Ascending aorta (tissue), 2 donors: ENCODE measurements around the gene DGKI. TPM values are rescaled to one million over a fixed set of nuclear protein-coding genes. Genes with fewer than 3 reads are reported as not detected.

Source experiments
- DNase-seq, 2 donors: peaks; one replicate each; pipeline ENCODE4 v3.0.0-alpha.2; 2019; ENCODE audit warnings: low spot score in 2 of 2
- H3K27ac ChIP-seq, 2 donors: fragments of 200-600 bp; sonication (generic); one replicate each; pipeline ENCODE4 v1.5.1; 2016 to 2017; ENCODE audit warnings: mild to moderate bottlenecking in 1 of 2
- H3K27me3 ChIP-seq: fragments of 200-600 bp; sonication (generic); one replicate; pipeline ENCODE4 v1.5.1; 2017
- H3K36me3 ChIP-seq, 2 donors: fragments of 200-600 bp; sonication (generic); one replicate each; pipeline ENCODE4 v1.5.1; 2016
- H3K4me1 ChIP-seq, 2 donors: fragments of 200-600 bp; sonication (generic); one replicate each; pipeline ENCODE4 v1.5.1; 2016 to 2017; ENCODE audit warnings: mild to moderate bottlenecking in 1 of 2
- H3K4me3 ChIP-seq, 2 donors: fragments of 200-600 bp; sonication (generic); one replicate each; pipeline ENCODE4 v1.5.1; 2016 to 2017; ENCODE audit warnings: mild to moderate bottlenecking in 1 of 2
- H3K9me3 ChIP-seq, 2 donors: fragments of 200-600 bp; sonication (generic); one replicate each; pipeline ENCODE4 v1.5.1; 2016
- CTCF ChIP-seq, 3 experiments: fragments of 200-600 bp in 2 of 3; fragments of 450-650 bp in 1 of 3; sonication (generic) in 2 of 3; IDR thresholded peaks; one replicate each; pipeline ENCODE4 v1.5.1; 2016 to 2019; ENCODE audit warnings: antibody characterized with exemption in 3 of 3, mild to moderate bottlenecking in 1 of 3, moderate library complexity in 1 of 3
- intact Hi-C: fragments of 100-400 bp; cut with DNase I; formaldehyde crosslinking; loops from one replicate; pipeline ENCODE4 v1.15.1; 2023
- total RNA-seq: library from RNA; depleted of rRNA; stranded (reverse); fragments of >200 nt; gene quantifications from one replicate; pipeline ENCODE4 v1.1.0, GENCODE V29; 2016

Gene DGKI
- total RNA-seq, 1 donor from 2014 or later = 13.4 TPM

- Histone ChIP-seq H3K27me3 (no peaks in the 10 kb centered on the region), H3K36me3 (no peaks in the 10 kb centered on the region), H3K4me3 (no peak overlapping the region), H3K9me3 (no peaks in the 10 kb centered on the region), H3K27ac (no peak overlapping the region), H3K4me1 (no peaks in the 10 kb centered on the region)
- no peak for TF ChIP-seq CTCF (IDR thresholded peaks at IDR 0.05)
- no peak for DNase-seq
- intact Hi-C loops = no loop called here
Measured at GRCh38 chr7:137546009-137546408, 300.8 kb downstream of the DGKI start.

GRCh38 chr7:137545059-137545716 lies 301.6 kb downstream of the DGKI start:
- no peak overlapping the region for H3K27ac ChIP-seq
- no peaks in the 10 kb centered on the region for H3K4me1 ChIP-seq
- DNase-seq = no peak
- intact Hi-C loops = no loop called here
- no peaks in the 10 kb centered on the region for H3K27me3 ChIP-seq
- H3K9me3 ChIP-seq = no peaks in the 10 kb centered on the region
- no peaks in the 10 kb centered on the region for H3K36me3 ChIP-seq
- H3K4me3 ChIP-seq = no peak overlapping the region
- TF ChIP-seq CTCF (IDR thresholded peaks at IDR 0.05) = no peak

GRCh38 chr7:137544453-137545058 lies 302.2 kb downstream of the DGKI start:
- Histone ChIP-seq H3K27ac (no peak overlapping the region), H3K9me3 (no peaks in the 10 kb centered on the region), H3K4me1 (no peaks in the 10 kb centered on the region), H3K36me3 (no peaks in the 10 kb centered on the region), H3K27me3 (no peaks in the 10 kb centered on the region), H3K4me3 (no peak overlapping the region)
- no peak for TF ChIP-seq CTCF (IDR thresholded peaks at IDR 0.05)
- no peak for DNase-seq
- intact Hi-C loops = no loop called here

- Histone ChIP-seq H3K9me3 (no peaks in the 10 kb centered on the region), H3K27ac (no peak overlapping the region), H3K36me3 (no peaks in the 10 kb centered on the region), H3K4me1 (no peaks in the 10 kb centered on the region), H3K4me3 (no peak overlapping the region), H3K27me3 (no peaks in the 10 kb centered on the region)
- no peak for DNase-seq
- intact Hi-C loops = no loop called here
- no peak for TF ChIP-seq CTCF (IDR thresholded peaks at IDR 0.05)
Measured at GRCh38 chr7:137539111-137539715, 307.6 kb downstream of the DGKI start.

- Histone ChIP-seq H3K9me3 (no peaks in the 10 kb centered on the region), H3K4me1 (no peaks in the 10 kb centered on the region), H3K4me3 (no peak overlapping the region), H3K36me3 (no peaks in the 10 kb centered on the region), H3K27me3 (no peaks in the 10 kb centered on the region), H3K27ac (no peak overlapping the region)
- no peak for DNase-seq
- intact Hi-C loops = no loop called here
- no peak for TF ChIP-seq CTCF (IDR thresholded peaks at IDR 0.05)
Measured at GRCh38 chr7:137538361-137538762, 308.4 kb downstream of the DGKI start.
